ENCODE data around the gene OTUB1. TPM values are rescaled to one million over a fixed set of nuclear protein-coding genes. Genes with fewer than 3 reads are reported as not detected.

OTUB1 gene
- total RNA-seq, 4 donors from 2014 or later: 57.7 to 70.5 (median 65.4) TPM

GRCh38 chr11:64019106-64020037 lies 33.1 kb downstream of the OTUB1 start:
- peaks cover 0 to 21% (median 0%) of the 10 kb centered on the region in 4 donors for H3K4me1 ChIP-seq
- no peaks in the 10 kb centered on the region for H3K9me3 ChIP-seq
- H3K27me3 ChIP-seq: no peaks in the 10 kb centered on the region
- intact Hi-C loops (cut with DNase I): no loop called here
- WGBS: 87% methylated on average over 22 of the region's 27 CpGs
- no peaks in the 10 kb centered on the region for H3K36me3 ChIP-seq
- DNase-seq (ENCODE audit: extremely low spot score): no peak
- H3K27ac ChIP-seq (replicated peaks in 1 of 4): no peak overlapping the region
- no peak overlapping the region for H3K4me3 ChIP-seq
- TF ChIP-seq, protein P1, sequence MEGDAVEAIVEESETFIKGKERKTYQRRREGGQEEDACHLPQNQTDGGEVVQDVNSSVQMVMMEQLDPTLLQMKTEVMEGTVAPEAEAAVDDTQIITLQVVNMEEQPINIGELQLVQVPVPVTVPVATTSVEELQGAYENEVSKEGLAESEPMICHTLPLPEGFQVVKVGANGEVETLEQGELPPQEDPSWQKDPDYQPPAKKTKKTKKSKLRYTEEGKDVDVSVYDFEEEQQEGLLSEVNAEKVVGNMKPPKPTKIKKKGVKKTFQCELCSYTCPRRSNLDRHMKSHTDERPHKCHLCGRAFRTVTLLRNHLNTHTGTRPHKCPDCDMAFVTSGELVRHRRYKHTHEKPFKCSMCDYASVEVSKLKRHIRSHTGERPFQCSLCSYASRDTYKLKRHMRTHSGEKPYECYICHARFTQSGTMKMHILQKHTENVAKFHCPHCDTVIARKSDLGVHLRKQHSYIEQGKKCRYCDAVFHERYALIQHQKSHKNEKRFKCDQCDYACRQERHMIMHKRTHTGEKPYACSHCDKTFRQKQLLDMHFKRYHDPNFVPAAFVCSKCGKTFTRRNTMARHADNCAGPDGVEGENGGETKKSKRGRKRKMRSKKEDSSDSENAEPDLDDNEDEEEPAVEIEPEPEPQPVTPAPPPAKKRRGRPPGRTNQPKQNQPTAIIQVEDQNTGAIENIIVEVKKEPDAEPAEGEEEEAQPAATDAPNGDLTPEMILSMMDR (IDR thresholded peaks at IDR 0.05): no peak
- TF ChIP-seq POLR2A (IDR thresholded peaks at IDR 0.05; ENCODE audit: low read depth): no peak
- TF ChIP-seq EP300 (IDR thresholded peaks at IDR 0.05): no peak
- no peak for TF ChIP-seq POLR2AphosphoS5 (IDR thresholded peaks at IDR 0.05)

DNA sequence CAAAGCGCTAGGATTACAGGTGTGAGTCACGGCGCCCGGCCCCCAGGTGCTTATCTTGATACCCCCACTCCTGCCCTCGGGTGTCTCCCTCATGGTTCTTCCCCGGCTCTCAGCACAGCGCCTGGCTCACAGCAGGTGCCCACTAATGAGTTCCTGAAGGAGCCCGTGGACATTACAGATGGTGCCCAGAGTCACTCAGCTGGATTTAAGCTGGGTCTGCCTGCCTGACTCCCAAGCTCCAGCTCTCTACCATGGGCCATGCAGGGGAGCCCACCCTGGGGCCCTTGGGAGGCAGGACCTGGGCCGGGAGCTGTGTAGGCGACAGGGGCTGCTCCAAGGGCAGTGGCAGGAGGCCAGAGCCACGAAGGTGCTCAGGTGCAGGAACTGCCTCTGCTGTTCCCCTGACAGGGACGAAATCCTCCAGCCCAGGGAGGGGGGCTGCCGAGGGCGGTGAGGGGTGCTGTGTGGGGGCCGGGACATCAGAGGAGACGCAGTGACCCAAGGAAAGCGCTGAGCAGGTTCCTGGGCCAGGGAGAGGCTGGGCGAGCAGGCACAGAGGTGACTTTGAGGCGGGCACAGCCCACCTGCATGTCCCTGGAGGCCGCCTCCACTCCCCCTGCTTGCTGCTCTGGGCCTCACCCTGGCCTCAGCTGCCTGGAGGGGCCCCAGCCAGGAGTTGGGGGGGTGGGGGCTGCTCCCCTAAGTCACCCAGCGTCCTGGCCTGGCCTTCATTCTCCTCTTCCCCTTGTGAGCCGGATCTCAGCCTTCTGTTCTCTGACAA lies 34.9 kb downstream of the OTUB1 start:
- Histone ChIP-seq H3K27me3 (no peaks in the 10 kb centered on the region), H3K9me3 (no peaks in the 10 kb centered on the region), H3K4me3 (no peak overlapping the region), H3K36me3 (no peaks in the 10 kb centered on the region), H3K27ac (replicated peaks in 1 of 4) (no peak overlapping the region), H3K4me1 (peaks cover 0 to 21% (median 0%) of the 10 kb centered on the region in 4 donors)
- WGBS: 87% methylated on average over 17 of the region's 22 CpGs
- TF ChIP-seq, protein P1 (IDR thresholded peaks at IDR 0.05): no peak
- TF ChIP-seq POLR2AphosphoS5 (IDR thresholded peaks at IDR 0.05) (no peak), POLR2A (IDR thresholded peaks at IDR 0.05; ENCODE audit: low read depth) (no peak), EP300 (IDR thresholded peaks at IDR 0.05) (no peak)
- DNase-seq (ENCODE audit: extremely low spot score): no peak
- intact Hi-C loops (cut with DNase I): no loop called here

- H3K36me3 ChIP-seq: no peaks in the 10 kb centered on the region
- no peaks in the 10 kb centered on the region for H3K27me3 ChIP-seq
- WGBS: 66% methylated on average over 7 of the region's 10 CpGs
- TF ChIP-seq POLR2AphosphoS5 (IDR thresholded peaks at IDR 0.05) (no peak), EP300 (IDR thresholded peaks at IDR 0.05) (no peak)
- TF ChIP-seq, protein P1 (IDR thresholded peaks at IDR 0.05): no peak
- H3K27ac ChIP-seq (replicated peaks in 1 of 4): no peak overlapping the region
- no peak for DNase-seq (ENCODE audit: extremely low spot score)
- intact Hi-C loops (cut with DNase I): no loop called here
- H3K4me1 ChIP-seq: peaks cover 0 to 21% (median 0%) of the 10 kb centered on the region in 4 donors
- H3K4me3 ChIP-seq: no peak overlapping the region
- no peaks in the 10 kb centered on the region for H3K9me3 ChIP-seq
Measured at GRCh38 chr11:64021757-64022093, 35.5 kb downstream of the OTUB1 start.

DNA sequence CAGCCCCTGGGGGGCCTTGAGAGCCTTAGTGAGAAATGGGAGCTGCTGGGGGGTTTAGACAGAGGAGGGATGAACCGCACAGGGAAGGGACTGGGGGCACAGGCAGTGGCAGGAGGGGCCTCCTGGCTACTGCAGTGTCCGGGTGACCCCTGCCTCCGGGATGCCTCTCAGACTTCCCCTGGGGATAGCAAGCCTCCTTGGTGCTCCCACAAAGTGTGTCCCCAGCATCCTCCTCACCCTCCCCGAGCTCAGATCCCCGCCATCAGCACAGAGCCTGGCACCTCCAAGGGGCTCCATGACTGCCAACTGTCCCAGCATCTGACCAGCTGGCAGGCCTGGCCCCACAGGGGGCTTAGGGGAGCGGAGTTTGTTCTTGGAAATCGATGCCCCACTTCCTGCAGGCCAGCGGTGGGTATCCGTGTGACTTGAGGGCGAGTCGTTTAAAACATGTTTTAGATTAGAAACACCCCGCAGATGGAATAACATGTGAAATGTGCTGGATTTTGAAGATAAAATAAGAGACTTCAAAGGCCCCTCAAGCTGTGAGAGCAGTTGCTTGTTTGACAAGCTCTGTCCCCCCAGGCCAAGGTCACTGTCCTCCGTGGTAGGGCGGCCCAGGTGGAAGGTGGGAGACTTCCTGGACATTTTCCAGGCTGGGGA lies 36.0 kb downstream of the OTUB1 start:
- Histone ChIP-seq H3K27ac (replicated peaks in 1 of 4) (no peak overlapping the region), H3K4me1 (peaks cover 0 to 21% (median 0%) of the 10 kb centered on the region in 4 donors), H3K4me3 (no peak overlapping the region), H3K36me3 (no peaks in the 10 kb centered on the region), H3K27me3 (no peaks in the 10 kb centered on the region), H3K9me3 (no peaks in the 10 kb centered on the region)
- TF ChIP-seq POLR2AphosphoS5 (IDR thresholded peaks at IDR 0.05) (no peak), EP300 (IDR thresholded peaks at IDR 0.05) (no peak), POLR2A (IDR thresholded peaks at IDR 0.05; ENCODE audit: low read depth) (no peak)
- intact Hi-C loops (cut with DNase I): no loop called here
- DNase-seq (ENCODE audit: extremely low spot score): no peak
- WGBS: 86% methylated on average over 14 of the region's 14 CpGs

Measured in esophagus muscularis mucosa (tissue), 4 donors.